Dedifferentiated amniotic fluid mesenchymal stem cell (primary cell): ENCODE measurements around the gene RBM4.
"Not testable (repeated sequence)": the region's sequence is repeated elsewhere in the genome, so short reads cannot be mapped to it uniquely, and the experiment has no call there.

ENCODE experiments used
- DNase-seq: peaks from one replicate; pipeline ENCODE4 v3.0.0-alpha.2; 2016; ENCODE audit errors: extremely low spot score

RBM4 gene

GRCh38 chr11:66638177-66639065, at the start of gene RBM4:
Gene RBM4 (plus strand): TSS chr11:66638703. CDS start chr11:66639712, 1,009 bp downstream.
- peak; percentile 100 for DNase-seq

GRCh38 chr11:66589315-66589714, 49.2 kb upstream of the RBM4 start:
- not testable (repeated sequence) for DNase-seq

- DNase-seq, result no peak
These were observed 48.4 kb upstream of the RBM4 start for GRCh38 chr11:66589996-66590675.

GRCh38 chr11:66591175-66591574, 47.3 kb upstream of the RBM4 start:
- DNase-seq, result no peak

GRCh38 chr11:66592457-66593302, 45.8 kb upstream of the RBM4 start, which contains the start of the genes CCDC87 and CCS:
Gene CCDC87 (minus strand): TSS chr11:66593063. CDS start chr11:66593015, 48 bp downstream.
Gene CCS (plus strand): TSS chr11:66593185. CDS start chr11:66593262, 77 bp downstream.
- peak; percentile 94 for DNase-seq

- DNase-seq, result no peak
These were observed 45.2 kb upstream of the RBM4 start for GRCh38 chr11:66593303-66593635.

GRCh38 chr11:66593650-66594049, 44.9 kb upstream of the RBM4 start:
- DNase-seq, result no peak

GRCh38 chr11:66595245-66595904, 43.1 kb upstream of the RBM4 start:
- DNase-seq, result no peak

- no peak for DNase-seq
These were observed 39.5 kb upstream of the RBM4 start for GRCh38 chr11:66598993-66599392.

GRCh38 chr11:66600219-66600618, 38.3 kb upstream of the RBM4 start:
- no peak for DNase-seq

- DNase-seq, result no peak
These were observed 37.8 kb upstream of the RBM4 start for GRCh38 chr11:66600631-66601233.

- DNase-seq, result no peak
These were observed 35.4 kb upstream of the RBM4 start for GRCh38 chr11:66603072-66603471.

- no peak for DNase-seq
These were observed 34.3 kb upstream of the RBM4 start for GRCh38 chr11:66604155-66604554.

- not testable (repeated sequence) for DNase-seq
These were observed 31.9 kb upstream of the RBM4 start for GRCh38 chr11:66606608-66607007.

GRCh38 chr11:66607126-66607834, 31.2 kb upstream of the RBM4 start:
- peak; percentile 49 for DNase-seq

GRCh38 chr11:66609721-66610617, 28.5 kb upstream of the RBM4 start:
- no peak for DNase-seq

GRCh38 chr11:66612458-66612857, 26.0 kb upstream of the RBM4 start:
- DNase-seq, result no peak

GRCh38 chr11:66614073-66614472, 24.4 kb upstream of the RBM4 start:
- DNase-seq, result no peak
